ENCODE results near the gene HSF2.
"Not testable (repeated sequence)": the region's sequence is repeated elsewhere in the genome, so short reads cannot be mapped to it uniquely, and the experiment has no call there.

HSF2 gene

GRCh38 chr6:122458087-122458486 lies 58.6 kb downstream of the HSF2 start:
- H3K27me3 ChIP-seq (ENCODE audit: low read length) = no peaks in the 10 kb centered on the region
- peaks cover 50% of the 10 kb centered on the region for H3K79me2 ChIP-seq (ENCODE audit: insufficient read depth, low read length)
- no peak overlapping the region for H3K4me3 ChIP-seq (ENCODE audit: insufficient read depth, low read length, poor library complexity, severe bottlenecking)
- H3K9me2 ChIP-seq (replicated peaks; ENCODE audit: insufficient read depth, low read length) = no peaks in the 10 kb centered on the region
- H4K20me1 ChIP-seq (ENCODE audit: low read depth, low read length) = peaks cover 23% of the 10 kb centered on the region; the same call in 1 of the 2 replicates
- no peak overlapping the region for H3K27ac ChIP-seq (ENCODE audit: low read depth, low read length)
- TF ChIP-seq, protein P1, sequence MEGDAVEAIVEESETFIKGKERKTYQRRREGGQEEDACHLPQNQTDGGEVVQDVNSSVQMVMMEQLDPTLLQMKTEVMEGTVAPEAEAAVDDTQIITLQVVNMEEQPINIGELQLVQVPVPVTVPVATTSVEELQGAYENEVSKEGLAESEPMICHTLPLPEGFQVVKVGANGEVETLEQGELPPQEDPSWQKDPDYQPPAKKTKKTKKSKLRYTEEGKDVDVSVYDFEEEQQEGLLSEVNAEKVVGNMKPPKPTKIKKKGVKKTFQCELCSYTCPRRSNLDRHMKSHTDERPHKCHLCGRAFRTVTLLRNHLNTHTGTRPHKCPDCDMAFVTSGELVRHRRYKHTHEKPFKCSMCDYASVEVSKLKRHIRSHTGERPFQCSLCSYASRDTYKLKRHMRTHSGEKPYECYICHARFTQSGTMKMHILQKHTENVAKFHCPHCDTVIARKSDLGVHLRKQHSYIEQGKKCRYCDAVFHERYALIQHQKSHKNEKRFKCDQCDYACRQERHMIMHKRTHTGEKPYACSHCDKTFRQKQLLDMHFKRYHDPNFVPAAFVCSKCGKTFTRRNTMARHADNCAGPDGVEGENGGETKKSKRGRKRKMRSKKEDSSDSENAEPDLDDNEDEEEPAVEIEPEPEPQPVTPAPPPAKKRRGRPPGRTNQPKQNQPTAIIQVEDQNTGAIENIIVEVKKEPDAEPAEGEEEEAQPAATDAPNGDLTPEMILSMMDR (IDR thresholded peaks at IDR 0.05; ENCODE audit: insufficient read depth, low read length, poor library complexity, severe bottlenecking) = no peak
- TF ChIP-seq EZH2phosphoT487 (conservative IDR thresholded peaks at IDR 0.05; ENCODE audit: low read length) = no peak
- peaks cover 24% of the 10 kb centered on the region; the same call in 1 of the 2 replicates for H3K36me3 ChIP-seq (ENCODE audit: low read length)
- no peaks in the 10 kb centered on the region for H3K9me3 ChIP-seq (ENCODE audit: insufficient read depth, low read length)
- H3F3A ChIP-seq (ENCODE audit: insufficient read depth) = no peaks in the 10 kb centered on the region; the same call in 1 of the 2 replicates
- H3K4me2 ChIP-seq (ENCODE audit: low read depth, low read length, poor library complexity, severe bottlenecking) = no peak overlapping the region
- H3K9ac ChIP-seq (ENCODE audit: low read length) = no peak overlapping the region
- H2AFZ ChIP-seq (ENCODE audit: low read depth, low read length, severe bottlenecking) = no peak overlapping the region

DNA sequence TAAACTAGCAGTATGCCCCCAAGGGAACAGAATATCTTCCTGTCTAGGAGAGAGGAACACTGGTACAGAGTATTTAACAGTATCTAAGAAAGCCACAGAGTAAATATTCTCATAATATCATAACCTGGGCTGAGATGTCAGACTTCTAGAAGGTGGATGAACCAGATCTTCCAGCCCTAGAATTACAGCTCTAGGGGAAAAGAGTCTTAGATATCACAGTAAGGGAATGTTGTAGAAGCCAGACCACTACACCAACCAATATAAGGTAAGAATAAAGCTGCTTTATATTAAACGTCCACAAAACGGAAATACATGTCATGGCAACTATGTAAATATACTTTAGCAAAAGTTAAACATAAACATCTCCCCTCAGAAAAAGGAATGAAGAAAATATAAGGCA lies 59.8 kb downstream of the HSF2 start:
- no peak overlapping the region for H3K4me2 ChIP-seq (ENCODE audit: low read depth, low read length, poor library complexity, severe bottlenecking)
- H3K4me3 ChIP-seq (ENCODE audit: insufficient read depth, low read length, poor library complexity, severe bottlenecking) = no peak overlapping the region
- peaks cover 26% of the 10 kb centered on the region; the same call in 1 of the 2 replicates for H4K20me1 ChIP-seq (ENCODE audit: low read depth, low read length)
- H3K36me3 ChIP-seq (ENCODE audit: low read length) = peaks cover 17% of the 10 kb centered on the region; the same call in 1 of the 2 replicates
- peaks cover 62% of the 10 kb centered on the region for H3K79me2 ChIP-seq (ENCODE audit: insufficient read depth, low read length)
- no peaks in the 10 kb centered on the region for H3K9me3 ChIP-seq (ENCODE audit: insufficient read depth, low read length)
- no peak overlapping the region for H2AFZ ChIP-seq (ENCODE audit: low read depth, low read length, severe bottlenecking)
- no peaks in the 10 kb centered on the region; the same call in 1 of the 2 replicates for H3F3A ChIP-seq (ENCODE audit: insufficient read depth)
- no peak overlapping the region for H3K27ac ChIP-seq (ENCODE audit: low read depth, low read length)
- TF ChIP-seq, protein P1 (IDR thresholded peaks at IDR 0.05; ENCODE audit: insufficient read depth, low read length, poor library complexity, severe bottlenecking) = no peak
- no peak for TF ChIP-seq EZH2phosphoT487 (conservative IDR thresholded peaks at IDR 0.05; ENCODE audit: low read length)
- H3K9me2 ChIP-seq (replicated peaks; ENCODE audit: insufficient read depth, low read length) = no peaks in the 10 kb centered on the region
- H3K27me3 ChIP-seq (ENCODE audit: low read length) = no peaks in the 10 kb centered on the region
- no peak overlapping the region for H3K9ac ChIP-seq (ENCODE audit: low read length)

DNA sequence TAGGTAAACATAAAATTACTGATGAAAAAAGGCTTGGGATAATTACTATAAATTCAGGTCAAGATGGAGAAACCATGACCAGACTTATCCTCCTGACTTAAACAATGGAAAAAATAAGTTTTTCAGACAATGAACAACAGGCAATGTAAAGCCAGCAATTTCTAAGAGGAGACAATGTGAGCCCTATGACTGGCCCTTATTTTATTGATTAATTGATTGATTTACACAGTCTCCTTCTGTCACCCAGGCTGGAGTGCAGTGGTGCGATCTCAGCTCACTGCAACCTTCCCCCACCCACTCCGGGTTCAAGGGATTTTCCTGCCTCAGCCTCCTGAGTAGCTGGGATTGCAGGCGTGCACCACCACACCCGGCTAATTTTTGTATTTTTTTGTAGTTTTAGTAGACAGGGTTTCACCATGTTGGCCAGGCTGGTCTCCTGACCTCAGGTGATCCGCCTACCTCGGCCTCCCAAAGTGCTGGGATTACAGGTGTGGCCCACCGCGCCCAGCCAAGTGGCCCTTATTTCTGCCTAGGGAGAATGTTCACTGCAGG lies 60.5 kb downstream of the HSF2 start:
- not testable (repeated sequence) for H3K9ac ChIP-seq (ENCODE audit: low read length); H3K4me3 ChIP-seq (ENCODE audit: insufficient read depth, low read length, poor library complexity, severe bottlenecking); H3F3A ChIP-seq (ENCODE audit: insufficient read depth); H3K9me3 ChIP-seq (ENCODE audit: insufficient read depth, low read length); H3K4me2 ChIP-seq (ENCODE audit: low read depth, low read length, poor library complexity, severe bottlenecking); H3K27ac ChIP-seq (ENCODE audit: low read depth, low read length); H3K27me3 ChIP-seq (ENCODE audit: low read length); H2AFZ ChIP-seq (ENCODE audit: low read depth, low read length, severe bottlenecking); H3K9me2 ChIP-seq (replicated peaks; ENCODE audit: insufficient read depth, low read length)
- peaks cover 69% of the 10 kb centered on the region for H3K79me2 ChIP-seq (ENCODE audit: insufficient read depth, low read length)
- peaks cover 17% of the 10 kb centered on the region; the same call in 1 of the 2 replicates for H3K36me3 ChIP-seq (ENCODE audit: low read length)
- peaks cover 27% of the 10 kb centered on the region; the same call in 1 of the 2 replicates for H4K20me1 ChIP-seq (ENCODE audit: low read depth, low read length)

- H3K9ac ChIP-seq (ENCODE audit: low read length) = no peak overlapping the region
- H3K4me3 ChIP-seq (ENCODE audit: insufficient read depth, low read length, poor library complexity, severe bottlenecking) = no peak overlapping the region
- H3K9me2 ChIP-seq (replicated peaks; ENCODE audit: insufficient read depth, low read length) = no peaks in the 10 kb centered on the region
- no peaks in the 10 kb centered on the region for H3K9me3 ChIP-seq (ENCODE audit: insufficient read depth, low read length)
- H3K27ac ChIP-seq (ENCODE audit: low read depth, low read length) = no peak overlapping the region
- H3K79me2 ChIP-seq (ENCODE audit: insufficient read depth, low read length) = peaks cover 87% of the 10 kb centered on the region
- H4K20me1 ChIP-seq (ENCODE audit: low read depth, low read length) = peaks cover 30% of the 10 kb centered on the region; the same call in 1 of the 2 replicates
- no peak for TF ChIP-seq EZH2phosphoT487 (conservative IDR thresholded peaks at IDR 0.05; ENCODE audit: low read length)
- TF ChIP-seq, protein P1 (IDR thresholded peaks at IDR 0.05; ENCODE audit: insufficient read depth, low read length, poor library complexity, severe bottlenecking) = no peak
- H3K36me3 ChIP-seq (ENCODE audit: low read length) = peaks cover 12% of the 10 kb centered on the region; the same call in 1 of the 2 replicates
- no peak overlapping the region for H3K4me2 ChIP-seq (ENCODE audit: low read depth, low read length, poor library complexity, severe bottlenecking)
- H2AFZ ChIP-seq (ENCODE audit: low read depth, low read length, severe bottlenecking) = no peak overlapping the region
- no peaks in the 10 kb centered on the region for H3F3A ChIP-seq (ENCODE audit: insufficient read depth)
- no peaks in the 10 kb centered on the region for H3K27me3 ChIP-seq (ENCODE audit: low read length)
Observed at GRCh38 chr6:122461885-122462284, 62.4 kb downstream of the HSF2 start.

All from SU-DHL-6 (cell line).